ENCODE data around the gene KRT86. TPM values are rescaled to one million over a fixed set of nuclear protein-coding genes. Genes with fewer than 3 reads are reported as not detected.
A peak's percentile ranks its signal among the peaks of the same experiment; 100 is the strongest.

KRT86 gene
- total and polyA plus RNA-seq, 2 of the 13 experiments (the other 11 are each of a cell fraction or from before 2014, with no cell fraction given): not detected

GRCh38 chr12:52280319-52280795, 5.9 kb downstream of the KRT86 start (continued):
- TF ChIP-seq PRDM10 (CRISPR knock-in tag; IDR thresholded peaks at IDR 0.05; ENCODE audit: low read depth): no peak
- TF ChIP-seq IKZF5 (CRISPR knock-in tag; IDR thresholded peaks at IDR 0.05): no peak
- no peak for TF ChIP-seq TRAFD1 (CRISPR knock-in tag; IDR thresholded peaks at IDR 0.05; ENCODE audit: borderline replicate concordance)
- TF ChIP-seq MBNL3 (CRISPR knock-in tag; conservative IDR thresholded peaks at IDR 0.05): no peak
- TF ChIP-seq CEBPG (CRISPR knock-in tag; IDR thresholded peaks at IDR 0.05): peak; percentile 42; the same call in 1 of the 2 replicates
- TF ChIP-seq SOX13 (IDR thresholded peaks at IDR 0.05): no peak
- TF ChIP-seq SOX13 (CRISPR knock-in tag; conservative IDR thresholded peaks at IDR 0.05 in 1 of 2, IDR thresholded peaks at IDR 0.05 in 1 of 2): peak in 1 of 2 experiments; percentile 36; a peak in 1 of 4 replicates
- TF ChIP-seq EED (CRISPR knock-in tag; IDR thresholded peaks at IDR 0.05): no peak
- TF ChIP-seq ARNTL (CRISPR knock-in tag; IDR thresholded peaks at IDR 0.05): no peak

Measured in HepG2 (cell line).